ENCODE measurements around the gene SOX10. TPM values are rescaled to one million over a fixed set of nuclear protein-coding genes. Genes with fewer than 3 reads are reported as not detected.

The SOX10 gene
- not detected for total RNA-seq

DNA sequence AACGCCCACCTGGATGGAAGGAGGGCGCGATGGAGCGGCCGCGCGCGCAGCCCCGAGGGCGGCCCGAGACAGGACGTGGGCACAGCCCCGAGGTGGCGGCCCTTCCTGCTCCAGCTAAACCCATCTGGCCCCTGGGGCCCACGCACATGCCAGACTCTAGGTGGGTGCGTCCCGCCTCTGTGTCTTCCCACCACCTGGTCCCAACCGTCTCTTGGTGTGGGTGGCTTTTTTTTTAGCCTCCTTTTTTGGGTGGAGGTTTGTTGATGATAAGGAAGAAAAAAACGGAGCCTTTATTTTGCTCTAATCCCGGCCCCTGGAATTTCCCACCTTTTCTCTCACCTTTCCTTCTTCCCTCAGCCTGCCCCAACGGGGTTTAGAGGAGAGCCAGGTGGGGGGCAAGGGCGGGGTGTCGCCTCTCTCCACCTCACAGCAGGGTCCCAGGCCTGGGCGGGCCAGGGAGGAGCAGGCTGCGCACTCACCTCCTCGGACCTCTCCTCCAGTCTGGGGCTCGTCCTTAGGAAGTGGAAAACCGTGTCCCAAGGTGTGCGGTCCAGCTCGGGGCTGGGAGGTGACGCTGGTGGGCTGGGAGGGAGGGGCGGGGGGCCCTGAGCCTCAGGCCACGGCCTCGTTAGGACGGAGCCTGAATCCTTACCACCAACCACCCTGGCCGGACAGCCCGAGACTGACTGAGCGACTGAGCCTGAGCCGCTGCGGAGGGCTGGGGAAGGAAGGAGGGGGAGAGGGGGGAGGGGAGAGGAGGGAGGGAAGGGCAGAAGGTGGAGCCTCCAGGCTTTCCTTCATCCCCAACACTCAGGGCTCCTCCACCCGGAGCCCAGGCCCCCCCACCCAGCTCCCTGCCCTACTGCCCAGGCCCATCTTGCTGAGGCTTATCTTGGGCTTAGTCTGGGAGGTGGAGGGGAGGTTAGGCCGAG, at the start of gene SOX10:
SOX10 (minus strand) TSS at position 696 of the 932 bp plus-strand sequence. CDS start 771 bp downstream, outside the sequence.
- ATAC-seq = no peak
- no peak within 1 kb of the TSS for H3K4me3 Mint-ChIP-seq

DNA sequence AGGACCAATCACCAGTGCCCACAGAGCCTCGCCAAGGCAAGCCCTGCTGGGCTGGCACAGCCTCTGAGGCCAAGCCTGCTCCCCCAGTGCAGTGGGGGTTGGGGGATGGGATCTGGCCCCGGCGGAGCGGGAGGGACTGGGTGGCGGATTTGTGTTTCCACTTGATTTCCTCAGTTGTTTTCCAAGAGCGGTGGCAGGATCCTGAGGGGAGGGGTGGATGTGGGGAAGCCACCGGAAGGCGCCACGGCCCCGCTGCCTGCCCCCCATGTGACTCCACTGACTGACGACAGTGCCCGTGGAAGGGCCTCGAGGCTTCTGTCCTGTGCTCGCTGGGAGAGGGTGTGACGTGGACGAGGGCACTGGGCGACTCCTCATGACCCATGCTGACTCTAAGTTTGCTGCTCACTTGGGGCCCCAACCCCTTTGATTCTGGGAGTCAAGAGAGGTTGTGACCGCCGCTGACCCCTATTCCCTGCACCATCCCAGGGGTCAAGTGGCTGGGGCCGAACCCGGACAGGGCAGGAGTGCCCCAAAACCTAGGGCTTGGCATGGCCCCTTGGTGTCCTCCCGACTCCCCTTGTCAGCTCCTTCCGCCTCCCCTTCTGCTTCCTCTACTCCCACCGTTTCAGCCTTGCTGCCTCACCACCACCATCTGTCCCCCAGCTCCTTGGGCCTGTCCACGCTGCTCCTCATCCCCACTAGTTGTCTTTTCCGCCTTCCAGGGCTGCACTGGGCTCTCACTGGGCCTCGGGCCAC, 49.3 kb upstream of the SOX10 start:
- Mint-ChIP-seq H3K4me1 (ENCODE audit: low read depth in 2 of 2) (peaks cover 0 to 3% of the 10 kb centered on the region in 2 donors), H3K4me3 (no peak overlapping the region), H3K9me3 (no peaks in the 10 kb centered on the region), H3K27me3 (no peaks in the 10 kb centered on the region), H3K27ac (no peak overlapping the region), H3K36me3 (no peaks in the 10 kb centered on the region)
- ATAC-seq = peak in 1 of 2 donors; percentile 29
- no peak for DNase-seq (ENCODE audit: low spot score)

More for the DNA sequence above, at the start of gene SOX10:
- Mint-ChIP-seq H3K4me1 (ENCODE audit: low read depth in 2 of 2) (peaks cover 0 to 2% of the 10 kb centered on the region in 2 donors), H3K27ac (no peak within 1 kb of the TSS), H3K36me3 (no peaks in the 10 kb centered on the region), H3K27me3 (no peaks in the 10 kb centered on the region), H3K9me3 (no peaks in the 10 kb centered on the region)
- no peak for DNase-seq (ENCODE audit: low spot score)

DNA sequence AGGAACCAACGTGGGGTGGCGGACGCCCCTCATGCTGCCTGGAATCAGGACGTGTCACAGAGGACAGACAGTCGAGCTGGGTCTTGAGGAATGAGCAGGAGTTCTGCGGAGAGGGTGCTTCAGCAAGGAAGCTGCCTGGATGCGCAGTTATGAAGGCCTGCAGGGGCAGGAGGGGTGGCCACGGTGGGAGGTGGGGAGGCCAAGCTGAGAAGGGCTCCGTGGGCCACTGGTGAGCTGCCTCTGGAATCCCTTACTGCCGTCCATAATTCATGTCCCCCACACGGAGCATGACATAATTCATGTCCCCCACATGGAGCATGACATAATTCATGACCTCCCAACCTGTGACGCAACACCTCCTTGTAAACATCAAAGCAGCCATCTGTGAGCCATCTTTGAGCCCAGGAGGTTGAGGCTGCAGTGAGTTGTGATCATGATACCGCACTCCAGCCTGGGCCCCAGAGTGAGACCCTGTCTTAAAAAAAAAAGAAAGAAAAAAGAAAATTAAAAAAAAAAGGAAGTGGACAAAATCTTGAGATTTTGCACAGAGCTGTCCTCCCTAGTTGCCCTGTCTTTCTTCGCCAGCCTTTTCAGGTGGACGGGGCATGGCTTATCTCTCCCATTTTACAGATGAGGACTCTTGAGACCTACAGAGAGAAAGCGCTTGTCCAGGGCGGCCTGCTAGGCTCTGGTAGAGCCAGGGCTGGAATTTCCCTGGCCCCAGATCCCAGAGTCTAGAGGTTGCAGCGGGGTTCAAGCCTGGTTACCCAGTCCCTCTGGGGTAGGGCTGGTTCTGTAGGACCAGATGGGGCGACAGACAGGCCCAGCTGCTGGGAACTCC, 48.5 kb upstream of the SOX10 start:
- peaks cover 0 to 4% of the 10 kb centered on the region in 2 donors for H3K4me1 Mint-ChIP-seq (ENCODE audit: low read depth in 2 of 2)
- no peak for ATAC-seq
- no peak overlapping the region for H3K27ac Mint-ChIP-seq
- H3K4me3 Mint-ChIP-seq = no peak overlapping the region
- H3K9me3 Mint-ChIP-seq = no peaks in the 10 kb centered on the region
- no peaks in the 10 kb centered on the region for H3K27me3 Mint-ChIP-seq
- H3K36me3 Mint-ChIP-seq = no peaks in the 10 kb centered on the region
- DNase-seq (ENCODE audit: low spot score) = no peak

DNA sequence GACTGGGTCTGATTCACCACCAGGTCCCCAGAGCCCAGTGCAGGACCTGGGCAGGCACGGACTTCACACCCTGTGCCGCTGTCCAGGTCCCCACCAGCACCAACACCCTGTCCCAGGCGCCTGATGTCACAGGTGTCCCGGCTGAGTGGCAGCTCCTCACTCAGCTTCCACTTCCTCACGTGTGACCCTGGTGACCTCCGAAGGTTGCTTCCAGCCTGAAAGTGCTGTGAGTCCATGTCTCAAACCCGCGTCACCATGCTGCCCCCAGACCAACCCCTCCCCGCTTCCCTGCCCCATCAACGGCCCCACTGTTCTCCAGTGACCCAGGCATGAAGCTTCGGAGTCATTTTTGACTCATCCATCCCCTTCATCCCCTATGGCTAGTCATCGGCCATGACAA, 47.1 kb upstream of the SOX10 start:
- DNase-seq (ENCODE audit: low spot score) (no peak), ATAC-seq (no peak)
- no peaks in the 10 kb centered on the region for H3K27me3 Mint-ChIP-seq
- no peaks in the 10 kb centered on the region for H3K36me3 Mint-ChIP-seq
- peaks cover 10 to 14% of the 10 kb centered on the region in 2 donors for H3K4me1 Mint-ChIP-seq (ENCODE audit: low read depth in 2 of 2)
- H3K27ac Mint-ChIP-seq = peak overlapping the region in 1 of 2 donors; percentile 28
- H3K9me3 Mint-ChIP-seq = no peaks in the 10 kb centered on the region
- no peak overlapping the region for H3K4me3 Mint-ChIP-seq

DNA sequence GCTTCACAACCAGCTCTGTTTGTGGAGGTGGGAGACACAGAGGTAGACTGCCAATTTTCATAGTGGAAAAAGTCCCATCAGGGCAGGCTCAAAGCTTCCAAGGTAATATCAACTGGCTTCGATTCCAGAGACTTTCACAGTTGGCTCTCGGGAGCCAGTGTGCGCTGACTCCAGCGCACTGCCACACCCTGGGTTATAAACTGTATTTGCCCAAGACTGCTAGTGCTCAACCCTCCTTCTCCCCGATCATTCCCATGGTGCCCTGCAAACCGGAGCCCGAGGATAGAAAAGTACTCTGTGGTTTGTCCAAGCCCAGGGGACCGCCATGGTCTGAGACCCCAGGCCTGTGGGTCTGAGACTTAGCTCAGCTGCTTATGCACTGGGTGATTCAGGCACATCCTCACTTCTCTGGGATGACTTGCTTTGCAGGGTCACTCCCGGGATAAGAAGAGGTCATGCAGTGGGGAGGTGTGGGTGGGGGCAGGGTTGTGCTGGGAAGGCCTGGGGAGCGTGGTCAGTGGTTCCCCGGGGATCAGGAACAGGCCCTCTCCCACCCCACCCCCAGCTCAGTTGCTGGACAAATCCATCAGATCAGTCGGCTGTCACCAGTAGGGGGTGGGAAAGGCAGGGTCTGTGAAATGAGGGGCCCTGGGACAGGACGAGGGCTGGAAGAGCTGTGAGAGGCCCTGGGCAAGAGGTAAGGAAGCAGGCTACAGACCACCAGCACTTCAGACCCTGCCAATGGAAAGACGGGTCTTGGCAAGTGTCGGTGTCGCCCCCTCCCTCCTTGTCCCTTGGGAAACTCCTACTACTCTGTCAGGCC, 46.2 kb upstream of the SOX10 start:
- Mint-ChIP-seq H3K36me3 (no peaks in the 10 kb centered on the region), H3K4me3 (no peak overlapping the region)

DNA sequence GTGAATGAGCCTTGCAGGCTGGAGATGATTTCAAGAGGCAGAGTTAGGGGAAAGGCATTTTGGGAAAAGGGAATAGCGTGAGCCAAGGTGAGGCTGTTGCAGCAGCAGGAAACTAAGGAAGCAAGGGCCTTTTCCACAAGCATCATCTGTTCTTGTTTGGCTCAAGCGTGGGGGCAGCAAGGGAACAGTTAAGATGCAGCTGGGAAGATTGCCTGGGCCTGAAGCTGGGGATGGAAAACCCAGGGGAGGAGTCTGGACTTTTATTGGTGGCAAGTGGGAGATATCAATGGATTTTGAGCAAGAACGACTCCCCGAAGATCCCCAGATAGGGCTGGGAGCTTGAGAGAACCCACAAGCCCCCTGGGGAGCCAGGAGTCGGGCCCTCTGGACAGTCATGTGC, 45.5 kb upstream of the SOX10 start:
- Mint-ChIP-seq H3K4me1 (ENCODE audit: low read depth in 2 of 2) (peaks cover 10 to 14% of the 10 kb centered on the region in 2 donors), H3K4me3 (no peak overlapping the region), H3K27me3 (no peaks in the 10 kb centered on the region), H3K9me3 (no peaks in the 10 kb centered on the region), H3K27ac (no peak overlapping the region), H3K36me3 (no peaks in the 10 kb centered on the region)
- DNase-seq (ENCODE audit: low spot score) (no peak), ATAC-seq (no peak)

More for the DNA sequence above, 46.2 kb upstream of the SOX10 start:
- DNase-seq (ENCODE audit: low spot score) (no peak), ATAC-seq (no peak)
- Mint-ChIP-seq H3K27me3 (no peaks in the 10 kb centered on the region), H3K27ac (no peak overlapping the region), H3K4me1 (ENCODE audit: low read depth in 2 of 2) (peaks cover 10 to 14% of the 10 kb centered on the region in 2 donors), H3K9me3 (no peaks in the 10 kb centered on the region)

DNA sequence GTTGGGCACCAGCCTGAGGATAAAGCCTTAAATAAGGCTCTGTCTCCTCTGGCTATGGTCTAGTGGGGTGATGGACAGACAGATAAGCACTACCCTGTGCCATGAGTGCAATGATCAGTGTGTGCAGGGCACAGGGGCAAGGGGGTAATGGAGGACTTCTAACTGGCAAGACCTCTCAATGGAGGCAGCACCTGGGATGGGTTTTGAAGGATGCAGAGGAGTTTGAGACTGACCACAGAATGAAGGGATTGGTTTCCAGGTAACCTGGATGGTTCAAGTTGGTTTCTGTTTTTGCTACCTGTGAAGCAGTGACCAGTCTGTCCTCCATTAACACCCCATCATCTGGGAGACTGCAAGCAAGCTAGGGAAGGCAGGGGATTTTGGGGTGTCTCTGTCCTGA, 45.0 kb upstream of the SOX10 start:
- peaks cover 10 to 14% of the 10 kb centered on the region in 2 donors for H3K4me1 Mint-ChIP-seq (ENCODE audit: low read depth in 2 of 2)
- ATAC-seq (no peak), DNase-seq (ENCODE audit: low spot score) (no peak)
- no peaks in the 10 kb centered on the region for H3K36me3 Mint-ChIP-seq
- H3K27ac Mint-ChIP-seq = no peak overlapping the region
- H3K27me3 Mint-ChIP-seq = no peaks in the 10 kb centered on the region
- H3K9me3 Mint-ChIP-seq = no peaks in the 10 kb centered on the region
- H3K4me3 Mint-ChIP-seq = no peak overlapping the region

DNA sequence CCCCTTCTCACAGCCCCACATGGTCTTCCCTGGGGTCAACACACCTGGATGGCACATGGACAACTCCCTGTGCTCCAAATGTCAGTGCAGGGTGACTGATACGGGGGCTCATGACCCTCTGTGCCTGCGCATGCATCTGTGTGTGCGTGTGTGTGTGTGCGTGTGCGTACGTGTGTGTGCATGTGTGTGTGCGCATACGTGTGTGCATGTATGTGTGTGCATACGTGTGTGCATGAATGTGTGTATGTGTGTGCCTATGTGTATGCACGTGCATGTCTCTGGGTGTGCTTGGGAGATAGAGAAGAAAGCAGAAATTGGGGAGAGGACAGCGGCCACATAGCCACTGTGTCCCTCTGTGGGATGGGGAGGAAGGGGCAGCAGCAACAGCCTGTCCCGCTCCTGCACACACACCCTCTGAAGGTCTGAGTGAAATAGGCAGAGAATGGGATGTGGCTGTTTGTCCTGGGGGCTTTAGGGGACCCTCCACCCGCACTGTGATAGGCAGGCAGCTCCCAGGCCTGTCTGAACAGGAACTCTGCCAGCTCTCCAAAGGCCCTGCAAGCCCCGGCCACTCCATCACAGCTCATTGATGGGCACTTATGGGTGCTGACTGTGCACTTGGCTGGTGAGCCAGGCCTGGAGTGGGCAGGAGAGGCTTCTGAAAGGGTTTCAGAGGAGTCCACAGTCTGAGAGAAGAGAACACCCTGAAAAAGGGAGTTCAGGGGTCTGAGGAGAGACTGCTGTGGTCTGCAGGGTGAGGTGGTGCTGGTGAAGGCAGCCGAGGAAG, 44.2 kb upstream of the SOX10 start:
- Mint-ChIP-seq H3K4me1 (ENCODE audit: low read depth in 2 of 2) (peaks cover 10 to 12% of the 10 kb centered on the region in 2 donors), H3K4me3 (no peak overlapping the region), H3K27ac (no peak overlapping the region), H3K36me3 (no peaks in the 10 kb centered on the region), H3K27me3 (no peaks in the 10 kb centered on the region), H3K9me3 (no peaks in the 10 kb centered on the region)
- ATAC-seq = no peak
- no peak for DNase-seq (ENCODE audit: low spot score)

DNA sequence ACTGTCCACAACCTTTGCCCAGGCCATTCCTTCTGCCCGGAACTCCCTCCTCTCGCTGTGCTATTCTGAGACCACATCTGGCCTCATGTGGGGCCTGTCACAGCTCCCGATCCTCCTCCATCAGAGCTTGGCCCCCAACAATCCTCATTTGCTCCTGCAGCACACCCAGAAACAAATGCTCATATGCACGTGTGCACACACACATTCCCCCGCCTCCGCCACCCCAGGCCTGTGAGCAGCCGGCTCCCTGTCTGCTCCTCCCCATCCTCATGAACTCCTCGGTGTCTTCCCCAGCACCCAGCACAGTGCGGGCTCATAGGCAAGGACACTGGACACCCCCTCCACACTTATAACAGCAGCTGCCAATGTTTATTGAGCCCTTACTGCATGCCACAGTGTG, 43.1 kb upstream of the SOX10 start:
- no peak overlapping the region for H3K27ac Mint-ChIP-seq
- H3K4me1 Mint-ChIP-seq (ENCODE audit: low read depth in 2 of 2) = peaks cover 10 to 12% of the 10 kb centered on the region in 2 donors
- no peaks in the 10 kb centered on the region for H3K36me3 Mint-ChIP-seq
- no peaks in the 10 kb centered on the region for H3K9me3 Mint-ChIP-seq
- H3K27me3 Mint-ChIP-seq = no peaks in the 10 kb centered on the region
- DNase-seq (ENCODE audit: low spot score) (no peak), ATAC-seq (no peak)
- H3K4me3 Mint-ChIP-seq = no peak overlapping the region

DNA sequence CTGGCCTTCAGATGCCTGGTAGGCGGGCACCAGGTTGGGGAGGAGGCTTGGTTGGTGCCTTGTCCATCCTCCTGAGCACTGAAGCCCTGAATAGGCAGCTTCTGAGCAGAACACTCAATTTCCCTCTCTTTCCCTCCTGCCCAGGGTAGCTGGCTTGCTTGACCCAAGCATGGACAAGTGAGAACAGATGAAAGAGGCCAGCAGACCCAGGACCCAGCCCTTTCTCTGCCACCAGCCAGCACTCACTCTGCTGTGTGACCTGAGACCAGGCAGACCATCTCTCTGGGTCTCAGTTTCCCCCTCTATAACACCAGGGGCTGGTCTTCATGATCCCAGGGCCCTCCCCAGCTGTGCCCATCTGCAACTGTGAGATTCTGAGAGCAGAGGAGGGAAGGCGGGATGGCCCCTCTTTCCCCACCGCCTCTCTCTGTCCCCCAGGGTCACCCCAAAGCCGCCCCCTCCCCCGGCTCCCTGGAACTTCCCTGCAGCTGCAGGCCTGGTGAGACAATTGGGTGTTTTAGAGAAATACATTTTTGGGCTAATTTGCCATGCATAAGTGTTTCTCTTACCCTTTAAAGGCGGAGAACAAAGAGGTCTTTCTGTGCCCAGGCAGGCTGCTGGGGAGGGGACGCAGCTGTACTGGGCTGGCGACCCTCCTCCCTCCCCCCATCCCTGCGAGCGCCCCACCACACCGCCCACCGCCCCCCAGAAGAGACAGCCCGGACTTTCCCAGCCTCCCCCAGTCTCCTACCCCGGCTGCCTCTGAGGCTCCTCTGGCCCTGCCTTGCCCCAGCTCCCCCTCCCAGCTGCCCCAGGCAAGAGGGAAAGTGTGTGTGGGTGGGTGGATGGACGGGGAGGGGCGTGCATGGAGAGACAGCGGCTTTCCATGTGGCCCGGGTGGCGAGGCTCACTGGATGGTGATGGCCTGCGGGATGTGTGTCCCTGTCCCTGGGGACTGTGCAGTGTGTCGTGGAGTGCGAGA, 42.1 kb upstream of the SOX10 start:
- no peak for ATAC-seq
- Mint-ChIP-seq H3K36me3 (no peaks in the 10 kb centered on the region), H3K4me3 (no peak overlapping the region), H3K9me3 (no peaks in the 10 kb centered on the region), H3K4me1 (ENCODE audit: low read depth in 2 of 2) (peaks cover 10 to 12% of the 10 kb centered on the region in 2 donors), H3K27ac (no peak overlapping the region), H3K27me3 (no peaks in the 10 kb centered on the region)
- no peak for DNase-seq (ENCODE audit: low spot score)

DNA sequence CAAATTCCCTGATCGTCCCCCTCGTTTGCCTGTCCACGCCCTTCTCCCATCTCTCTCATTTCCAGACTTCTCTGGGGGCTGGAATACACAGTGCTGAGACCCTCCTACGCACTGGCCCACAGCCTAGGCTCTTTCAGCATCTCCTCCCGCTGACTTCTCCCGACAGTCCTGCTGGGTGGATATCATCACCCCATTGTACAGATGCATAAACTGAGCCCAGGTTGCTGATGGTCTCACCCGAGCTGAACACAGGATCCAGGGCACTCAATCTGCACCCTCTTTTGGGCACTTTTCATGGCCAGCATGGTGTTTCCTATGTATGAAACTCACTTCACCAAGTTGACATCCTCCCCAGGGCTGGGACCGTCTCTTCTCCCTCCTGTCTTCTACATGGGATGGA, 41.2 kb upstream of the SOX10 start:
- Mint-ChIP-seq H3K4me3 (no peak overlapping the region), H3K27me3 (no peaks in the 10 kb centered on the region)

More for the DNA sequence above, 41.2 kb upstream of the SOX10 start:
- Mint-ChIP-seq H3K36me3 (no peaks in the 10 kb centered on the region), H3K9me3 (no peaks in the 10 kb centered on the region), H3K4me1 (ENCODE audit: low read depth in 2 of 2) (peaks cover 10 to 17% of the 10 kb centered on the region in 2 donors), H3K27ac (no peak overlapping the region)
- DNase-seq (ENCODE audit: low spot score) (no peak), ATAC-seq (no peak)

All from natural killer cell treated with Interleukin-12 subunit alpha and Interleukin-12 subunit beta and Interleukin-15 and Interleukin-18, amount 100 ng/mL, for 72 hours (primary cell).